ENCODE results near the gene CFHR2.

The CFHR2 gene

DNA sequence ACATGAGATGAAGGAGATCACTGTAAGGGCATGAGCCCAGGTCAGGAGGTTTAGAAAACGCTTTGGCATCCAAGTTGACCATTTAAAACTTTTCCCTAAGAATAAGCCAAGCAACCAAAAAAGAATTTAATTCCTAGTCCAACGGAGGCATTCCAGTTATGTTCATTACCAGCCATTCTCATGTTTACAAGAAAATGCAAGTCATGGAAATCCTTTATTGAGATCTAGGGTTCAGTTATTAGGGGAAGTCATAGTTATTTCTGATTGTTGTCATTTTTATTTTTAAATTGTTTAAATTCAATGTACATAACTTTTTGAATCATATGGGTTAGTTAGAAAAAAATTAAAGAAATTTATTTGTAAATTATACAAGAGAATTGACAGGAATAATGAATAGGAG, 58.3 kb downstream of the CFHR2 start:
- DNase-seq (ENCODE audit: low read depth): no peak

DNA sequence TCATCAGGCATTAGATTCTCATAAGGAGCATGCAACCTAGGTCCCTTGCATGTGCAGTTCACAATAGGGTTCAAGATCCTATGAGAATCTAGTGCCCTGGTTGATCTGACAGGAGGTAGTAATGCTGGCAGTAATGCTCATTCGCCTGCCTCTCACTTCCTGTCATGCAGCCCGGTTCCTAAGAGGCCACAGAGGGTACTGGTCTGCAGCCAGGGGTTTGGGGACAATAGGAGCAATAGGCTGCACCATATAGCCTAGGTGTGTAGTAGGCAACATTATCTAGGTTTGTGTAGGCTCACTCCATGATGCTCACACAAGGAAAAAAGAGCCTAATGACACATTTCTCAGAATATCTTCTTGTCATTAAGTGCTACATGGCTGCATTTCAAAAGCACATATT, 59.6 kb downstream of the CFHR2 start:
- DNase-seq (ENCODE audit: low read depth): no peak

DNA sequence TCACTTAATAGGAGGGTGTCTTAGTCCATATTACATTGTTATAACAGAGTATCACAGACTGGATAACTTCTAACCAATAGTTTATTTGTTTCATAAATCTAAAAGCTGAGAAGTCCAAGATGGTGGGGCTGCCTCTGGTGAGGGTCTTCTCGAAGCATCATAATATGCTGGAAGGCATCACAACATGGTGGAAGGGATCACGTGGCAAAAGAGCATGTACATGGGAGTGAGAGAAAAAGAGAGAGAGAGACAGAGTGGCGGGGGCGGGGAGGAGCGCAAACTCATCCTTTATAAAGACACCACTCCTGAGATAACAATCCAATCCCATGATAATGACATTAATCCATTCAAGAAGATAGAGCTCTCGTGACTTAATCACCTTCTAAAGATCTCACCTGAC, 65.3 kb downstream of the CFHR2 start:
- no peak for DNase-seq (ENCODE audit: low read depth)

Data from activated T-helper 9 cell treated with anti-CD3 and anti-CD28 coated beads, Interleukin-2, amount 50 U/mL, for 16 hours (primary cell).